Muscle of leg (tissue), 11 donors: ENCODE measurements around the gene QSOX1. TPM values are rescaled to one million over a fixed set of nuclear protein-coding genes. Genes with fewer than 3 reads are reported as not detected.

Experiments
- DNase-seq: peaks from one replicate; pipeline ENCODE4 v3.0.0; 2013
- H3K27ac ChIP-seq: one replicate; pipeline ENCODE4 v1.5.1; 2013; ENCODE audit warnings: mild to moderate bottlenecking, low read length, control low read depth
- H3K27me3 ChIP-seq: one replicate; pipeline ENCODE4 v1.6.1; 2013; ENCODE audit warnings: low read length; ENCODE audit not compliant: control insufficient read depth, insufficient read depth
- H3K36me3 ChIP-seq: one replicate; pipeline ENCODE4 v1.6.1; 2013; ENCODE audit warnings: low read length; ENCODE audit not compliant: control insufficient read depth, insufficient read depth
- H3K4me1 ChIP-seq: one replicate; pipeline ENCODE4 v1.6.1; 2013; ENCODE audit warnings: low read length; ENCODE audit not compliant: control insufficient read depth, insufficient read depth
- H3K4me3 ChIP-seq: one replicate; pipeline ENCODE4 v1.5.1; 2013; ENCODE audit warnings: low read length, control low read depth
- H3K9me3 ChIP-seq: replicated peaks from 2 replicates; pipeline ENCODE4 v1.6.1; 2013; ENCODE audit warnings: low read depth, low read length; ENCODE audit not compliant: control insufficient read depth
- WGBS: methylation state at CpG from one replicate; pipeline ENCODE4 v1.1.5; 2013; ENCODE audit warnings: missing lambda C conversion rate; ENCODE audit not compliant: insufficient coverage; 5-methylcytosine and 5-hydroxymethylcytosine counted together
- polyA plus RNA-seq, 8 donors: library from polyadenylated mRNA; unstranded; fragments of 120-200 nt; gene quantifications; one replicate each; pipeline versions ENCODE4 v1.2.1 to v1.2.3, GENCODE V29; 2013; ENCODE audit warnings: inconsistent platforms in 1 of 8, low replicate concordance in 1 of 8; ENCODE audit not compliant: insufficient read length in 8 of 8, insufficient read depth in 1 of 8
- total RNA-seq: library from RNA; stranded (reverse); fragments of 120-200 nt; gene quantifications from one replicate; pipeline ENCODE4 v1.2.4, GENCODE V29; 2013

QSOX1 gene
- total and polyA plus RNA-seq, 9 donors, result 16.0 to 43.5 (median 33.1) TPM

DNA sequence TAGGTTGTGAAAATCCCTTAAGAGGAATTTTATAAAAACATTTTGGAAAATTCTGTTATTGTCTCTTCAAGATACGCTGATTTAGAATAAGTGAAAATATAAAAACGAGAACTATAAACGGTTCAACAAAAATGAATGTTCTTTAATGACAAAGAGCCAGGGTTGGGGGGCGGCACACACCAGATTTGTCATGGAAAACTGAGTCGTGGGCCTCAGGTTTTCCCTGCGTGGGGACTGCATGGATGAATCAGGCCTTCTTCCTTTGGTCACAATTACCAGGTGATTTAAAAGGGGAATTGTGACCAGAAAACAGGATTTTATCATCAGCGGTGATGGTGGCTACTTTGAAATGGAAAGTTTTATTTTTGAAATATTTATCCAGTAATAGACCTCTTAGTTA is 84.0 kb downstream of the QSOX1 start:
- DNase-seq, result no peak
- H3K27me3 ChIP-seq, result peaks cover 86% of the 10 kb centered on the region
- H3K4me1 ChIP-seq, result peaks cover 20% of the 10 kb centered on the region
- H3K4me3 ChIP-seq, result no peak overlapping the region
- no peak overlapping the region for H3K27ac ChIP-seq
- no peaks in the 10 kb centered on the region for H3K9me3 ChIP-seq
- WGBS, result 0% methylated on average over 5 of the region's 7 CpGs
- H3K36me3 ChIP-seq, result no peaks in the 10 kb centered on the region

GRCh38 chr1:180239145-180240096 is 84.8 kb downstream of the QSOX1 start:
- H3K27ac ChIP-seq, result no peak overlapping the region
- H3K9me3 ChIP-seq, result no peaks in the 10 kb centered on the region
- no peak overlapping the region for H3K4me3 ChIP-seq
- peaks cover 17% of the 10 kb centered on the region for H3K4me1 ChIP-seq
- no peaks in the 10 kb centered on the region for H3K36me3 ChIP-seq
- 0% methylated on average over 2 of the region's 10 CpGs for WGBS
- DNase-seq, result no peak
- H3K27me3 ChIP-seq, result peaks cover 81% of the 10 kb centered on the region

- no peaks in the 10 kb centered on the region for H3K9me3 ChIP-seq
- H3K4me3 ChIP-seq, result no peak overlapping the region
- no peaks in the 10 kb centered on the region for H3K36me3 ChIP-seq
- H3K4me1 ChIP-seq, result no peaks in the 10 kb centered on the region
- no peak for DNase-seq
- no peak overlapping the region for H3K27ac ChIP-seq
- 75% methylated on average over 7 of the region's 8 CpGs for WGBS
- peaks cover 63% of the 10 kb centered on the region for H3K27me3 ChIP-seq
Measured at GRCh38 chr1:180241716-180242544, 87.3 kb downstream of the QSOX1 start.

GRCh38 chr1:180243517-180244221 is 89.0 kb downstream of the QSOX1 start:
- Histone ChIP-seq H3K36me3 (no peaks in the 10 kb centered on the region), H3K9me3 (no peaks in the 10 kb centered on the region), H3K4me1 (no peaks in the 10 kb centered on the region), H3K4me3 (no peak overlapping the region), H3K27ac (no peak overlapping the region), H3K27me3 (peaks cover 60% of the 10 kb centered on the region)
- 88% methylated on average over 5 of the region's 11 CpGs for WGBS
- no peak for DNase-seq

GRCh38 chr1:180244840-180245239 is 90.2 kb downstream of the QSOX1 start:
- H3K4me3 ChIP-seq, result no peak overlapping the region
- peaks cover 52% of the 10 kb centered on the region for H3K27me3 ChIP-seq
- H3K27ac ChIP-seq, result no peak overlapping the region
- peaks cover 3% of the 10 kb centered on the region for H3K4me1 ChIP-seq
- no peaks in the 10 kb centered on the region for H3K9me3 ChIP-seq
- WGBS, result 72% methylated on average over 6 of the region's 6 CpGs
- DNase-seq, result no peak
- H3K36me3 ChIP-seq, result no peaks in the 10 kb centered on the region

DNA sequence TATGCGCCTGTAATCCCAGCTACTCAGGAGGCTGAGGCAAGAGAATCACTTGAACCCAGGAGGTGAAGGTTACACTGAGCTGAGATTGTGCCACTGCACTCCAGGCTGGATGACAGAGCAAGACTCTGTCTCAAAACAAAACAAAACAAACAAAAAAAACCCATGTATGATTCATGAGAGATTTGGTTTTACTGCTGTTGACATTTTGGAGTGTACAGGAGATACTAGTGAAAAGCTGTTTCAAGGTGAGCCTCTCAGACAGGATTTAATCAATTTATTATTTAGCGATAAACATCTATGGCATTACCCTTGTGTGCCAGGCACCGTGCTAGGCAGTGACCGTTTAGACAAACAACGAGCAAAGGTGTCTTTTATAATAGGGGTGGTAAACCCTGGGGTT is 91.9 kb downstream of the QSOX1 start:
- WGBS, result 81% methylated on average over 4 of the region's 5 CpGs
- H3K27me3 ChIP-seq, result peaks cover 40% of the 10 kb centered on the region
- DNase-seq, result no peak
- H3K36me3 ChIP-seq, result no peaks in the 10 kb centered on the region
- H3K27ac ChIP-seq, result no peak overlapping the region
- H3K4me3 ChIP-seq, result no peak overlapping the region
- H3K4me1 ChIP-seq, result peaks cover 6% of the 10 kb centered on the region
- no peaks in the 10 kb centered on the region for H3K9me3 ChIP-seq

GRCh38 chr1:180247061-180247460 is 92.4 kb downstream of the QSOX1 start:
- no peak for DNase-seq
- Histone ChIP-seq H3K4me1 (peaks cover 6% of the 10 kb centered on the region), H3K27ac (no peak overlapping the region), H3K36me3 (no peaks in the 10 kb centered on the region), H3K4me3 (no peak overlapping the region), H3K27me3 (peaks cover 38% of the 10 kb centered on the region), H3K9me3 (no peaks in the 10 kb centered on the region)
- 60% methylated on average over 2 of the region's 3 CpGs for WGBS

DNA sequence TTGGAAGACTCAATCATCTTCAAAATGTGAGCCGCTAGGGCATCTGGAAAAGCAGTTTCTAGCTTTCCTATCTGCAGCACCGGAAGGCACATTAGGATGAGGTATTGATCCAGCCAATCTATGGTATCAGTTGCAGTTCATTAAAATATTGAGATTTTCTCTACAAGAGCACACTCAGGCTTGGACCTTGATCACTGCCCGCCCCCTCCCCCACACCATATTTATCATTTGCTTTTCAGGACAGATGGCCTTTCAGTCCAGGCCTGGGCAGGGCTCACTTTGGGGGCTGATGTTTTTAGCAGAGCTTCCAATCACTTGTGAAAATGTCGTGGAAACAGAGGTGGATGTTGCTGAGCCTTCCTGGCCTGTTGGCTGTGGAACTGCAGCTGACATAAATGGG is 92.9 kb downstream of the QSOX1 start:
- Histone ChIP-seq H3K36me3 (no peaks in the 10 kb centered on the region), H3K27me3 (peaks cover 35% of the 10 kb centered on the region), H3K4me1 (peaks cover 6% of the 10 kb centered on the region), H3K27ac (no peak overlapping the region), H3K9me3 (no peaks in the 10 kb centered on the region), H3K4me3 (no peak overlapping the region)
- 55% methylated on average over 3 of the region's 4 CpGs for whole genome bisulfite sequencing
- DNase-seq, result no peak

DNA sequence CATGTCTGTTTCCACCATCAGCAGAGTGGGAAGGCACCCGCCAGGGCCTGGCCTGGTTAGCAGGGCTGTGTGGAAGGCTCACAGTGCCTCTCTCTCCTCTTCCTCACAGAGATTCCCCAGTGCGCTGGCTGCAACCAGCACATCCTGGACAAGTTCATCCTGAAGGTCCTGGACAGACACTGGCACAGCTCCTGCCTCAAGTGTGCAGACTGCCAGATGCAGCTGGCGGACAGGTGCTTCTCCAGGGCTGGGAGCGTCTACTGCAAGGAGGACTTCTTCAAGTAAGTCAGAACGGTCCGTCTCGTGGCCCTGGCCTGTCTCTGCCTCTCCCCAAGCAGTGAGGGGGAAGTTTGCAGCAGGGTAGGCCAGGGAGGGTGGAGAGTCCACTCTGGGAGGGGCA is 93.5 kb downstream of the QSOX1 start:
- 58% methylated on average over 5 of the region's 7 CpGs for WGBS
- no peak overlapping the region for H3K4me3 ChIP-seq
- H3K27ac ChIP-seq, result no peak overlapping the region
- no peaks in the 10 kb centered on the region for H3K36me3 ChIP-seq
- peaks cover 6% of the 10 kb centered on the region for H3K4me1 ChIP-seq
- H3K27me3 ChIP-seq, result peaks cover 34% of the 10 kb centered on the region
- no peak for DNase-seq
- no peaks in the 10 kb centered on the region for H3K9me3 ChIP-seq
